Vein endothelial cell (primary cell): ENCODE results near the gene FAM83C. TPM values are rescaled to one million over a fixed set of nuclear protein-coding genes. Genes with fewer than 3 reads are reported as not detected.

ENCODE experiments used
- total RNA-seq: library from RNA; depleted of rRNA; stranded (reverse); fragments of >200 nt; gene quantifications from 2 replicates; pipeline ENCODE4 v1.2.3, GENCODE V29; 2012

The FAM83C gene
- total RNA-seq = not detected in 2 replicates

DNA sequence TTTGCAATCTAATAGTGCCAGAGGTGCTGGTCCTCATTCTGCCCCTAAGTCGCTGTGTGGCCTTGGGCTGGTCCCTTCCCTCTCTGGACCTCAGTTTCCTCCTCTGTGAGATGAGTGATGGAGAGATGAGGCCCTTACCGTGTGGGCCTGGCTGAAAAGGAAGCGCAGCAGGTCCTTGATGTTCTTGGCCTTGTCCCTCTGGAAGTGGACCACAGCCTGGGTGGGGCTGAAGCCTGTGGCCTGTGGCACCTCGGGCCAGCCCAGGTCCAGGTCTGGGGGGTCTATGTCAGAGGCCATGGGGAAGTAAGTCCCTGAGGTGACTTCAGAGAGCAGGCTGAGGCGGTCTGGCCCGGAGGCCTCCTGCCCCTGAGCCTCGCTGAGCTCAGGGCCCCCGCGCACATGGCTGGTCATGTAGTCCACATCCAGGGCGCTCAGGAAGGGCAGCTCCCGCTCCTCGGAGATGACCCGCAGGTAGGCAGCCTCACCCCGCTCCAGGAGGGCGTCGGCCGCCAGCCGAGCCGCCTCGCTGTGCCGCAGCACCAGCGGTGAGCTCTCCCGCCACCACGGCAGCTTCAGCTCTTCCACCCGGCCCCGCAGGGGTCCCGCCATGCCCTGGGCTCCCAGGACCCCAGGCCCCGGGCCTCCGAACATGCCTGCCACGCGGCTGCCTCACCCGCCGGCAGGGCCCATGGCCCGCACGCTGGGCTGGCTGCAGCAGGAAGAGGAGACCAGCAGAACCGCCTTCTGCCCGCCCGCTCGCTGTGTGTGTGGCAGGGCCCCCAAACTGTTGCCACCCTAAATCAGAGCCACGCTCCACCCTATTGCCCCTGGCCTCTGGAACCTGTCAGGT, at the start of gene FAM83C:
Gene FAM83C, minus strand, starts transcription at position 772 of the 850 bp plus-strand sequence. Its CDS starts 121 bp downstream, at position 651.

DNA sequence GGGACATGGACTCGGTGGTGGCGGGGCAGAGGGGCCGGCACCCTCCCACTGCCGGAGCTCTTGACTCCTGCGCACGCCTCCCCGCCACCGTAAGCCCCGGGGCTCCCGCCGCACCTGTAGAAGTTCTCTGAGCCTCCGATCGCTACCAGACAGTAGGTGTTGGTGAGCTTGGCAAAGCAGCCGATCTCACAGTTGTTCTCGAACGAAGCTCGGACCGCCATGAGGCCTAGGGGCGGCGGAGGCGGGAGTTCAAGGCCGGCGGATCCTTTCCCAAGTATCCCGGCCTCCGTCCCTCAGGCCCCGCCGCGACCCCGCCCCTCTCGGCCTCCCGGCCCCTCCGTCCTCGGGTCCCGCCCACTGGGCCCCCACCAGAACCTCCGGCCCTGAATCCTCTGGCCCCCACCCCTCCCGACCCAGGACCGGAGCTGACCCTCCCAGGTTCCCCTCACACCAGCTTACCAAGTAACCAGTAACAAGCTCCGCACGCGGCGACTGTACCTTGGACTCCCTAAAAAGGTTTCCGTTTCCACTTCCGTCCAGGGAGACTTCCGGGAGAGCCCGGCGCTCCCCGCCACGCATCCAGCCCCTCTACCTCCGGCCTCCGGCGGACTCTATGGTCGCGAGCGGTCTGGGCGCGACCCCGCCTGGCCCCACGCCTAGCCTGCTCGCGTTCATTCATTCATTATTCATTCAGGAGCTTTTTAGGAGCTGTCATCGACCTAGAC, 7.8 kb downstream of the FAM83C start, which contains the start of gene EIF6:
Gene EIF6, minus strand, starts transcription at position 506 of the 725 bp plus-strand sequence. Its CDS starts 285 bp downstream, at position 221.

DNA sequence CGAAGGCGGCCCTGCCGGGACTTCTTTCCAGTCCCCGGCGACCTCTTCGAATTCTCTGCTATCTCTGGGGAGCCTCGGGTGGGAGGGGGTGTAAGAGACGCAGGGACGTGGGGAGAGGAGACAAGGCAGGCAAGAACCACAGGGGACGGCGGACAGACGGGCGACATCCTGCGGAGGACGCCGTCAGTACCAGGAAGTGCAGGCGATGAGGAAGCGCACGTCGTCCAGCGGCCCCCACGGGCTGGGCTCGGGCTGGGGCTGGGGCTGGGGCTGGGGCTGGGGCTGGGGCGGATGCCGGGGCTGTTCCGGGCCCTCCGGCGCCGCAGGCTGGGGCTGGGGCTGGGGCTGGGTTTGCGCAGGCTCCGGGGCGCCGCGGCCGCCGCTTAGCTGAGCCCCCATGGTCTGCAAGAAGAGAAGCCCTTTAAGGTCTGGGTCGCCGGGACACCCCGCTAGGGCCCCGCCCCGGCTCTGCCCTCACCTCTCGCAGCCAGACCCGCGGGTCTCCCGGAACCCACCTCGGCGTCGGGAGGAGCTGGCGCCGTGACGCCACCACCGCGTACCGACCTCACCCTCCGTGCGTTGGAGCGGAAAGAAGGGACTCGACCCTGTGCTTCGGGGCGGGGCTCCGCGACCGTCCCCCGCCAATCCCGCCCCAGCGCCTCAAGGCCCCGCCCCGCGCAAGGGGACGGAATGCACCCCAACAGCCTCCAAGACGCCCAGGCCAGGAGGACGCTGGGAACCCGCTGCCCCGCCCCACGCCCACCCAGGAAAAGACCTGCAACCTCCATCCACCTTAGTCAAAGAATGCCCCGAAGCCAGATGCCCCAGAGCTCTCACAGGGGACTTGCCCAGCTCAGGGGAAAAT, 14.5 kb downstream of the FAM83C start, which contains the start of gene MMP24OS:
Gene MMP24OS, minus strand, starts transcription at position 592 of the 865 bp plus-strand sequence. Its CDS starts 193 bp downstream, at position 399.

Other genes with a start within 250 kb of the FAM83C start
- gene TRPC4AP, start 199.6 kb downstream of the FAM83C start, total RNA-seq = 105 and 132 TPM in 2 replicates
- gene EDEM2, start 145.1 kb downstream of the FAM83C start, total RNA-seq = 44.0 and 46.4 TPM in 2 replicates
- gene PROCR, start 120.4 kb downstream of the FAM83C start, total RNA-seq = 243 and 351 TPM in 2 replicates
- gene MMP24, start 65.7 kb downstream of the FAM83C start, total RNA-seq = 0.76 and 0.98 TPM in 2 replicates
- gene MMP24OS, start 14.3 kb downstream of the FAM83C start, total RNA-seq = 12.5 and 14.0 TPM in 2 replicates
- 140 and 151 TPM in 2 replicates for gene EIF6, start 7.7 kb downstream of the FAM83C start, total RNA-seq
- gene UQCC1, start 119.5 kb upstream of the FAM83C start, total RNA-seq = 18.9 and 19.6 TPM in 2 replicates
- 0.19 and 0.33 TPM in 2 replicates for gene GDF5, start 145.8 kb upstream of the FAM83C start, total RNA-seq
- gene CEP250, start 163.2 kb upstream of the FAM83C start, total RNA-seq = 18.6 and 25.5 TPM in 2 replicates
- gene C20orf173, start 237.2 kb upstream of the FAM83C start, total RNA-seq = not detected in 2 replicates
- gene ERGIC3, start 249.7 kb upstream of the FAM83C start, total RNA-seq = 246 and 399 TPM in 2 replicates